Measurements from ENCODE around the gene ZNF678.
"Not testable (repeated sequence)": the region's sequence is repeated elsewhere in the genome, so short reads cannot be mapped to it uniquely, and the experiment has no call there.

Gene ZNF678

DNA sequence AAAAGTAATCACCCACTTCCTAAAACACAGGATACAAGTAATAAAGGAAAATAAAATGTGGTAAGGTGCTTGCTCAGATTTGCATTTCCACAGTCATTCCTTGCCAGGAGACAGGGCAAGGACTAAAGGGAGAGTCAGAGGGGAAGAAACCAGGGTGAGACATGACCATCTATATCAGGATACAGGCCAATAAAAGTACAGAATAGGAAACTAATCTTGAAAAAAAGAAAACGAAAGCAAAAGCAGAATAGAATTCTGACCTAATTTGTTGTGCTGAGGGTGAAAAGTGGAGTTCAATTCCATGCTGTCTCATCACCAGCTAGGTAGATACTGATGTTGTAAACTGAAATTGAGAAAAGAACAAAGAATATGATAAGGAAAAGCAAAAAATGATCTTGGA, 144.5 kb downstream of the ZNF678 start (continued):
- TF ChIP-seq, protein P1, sequence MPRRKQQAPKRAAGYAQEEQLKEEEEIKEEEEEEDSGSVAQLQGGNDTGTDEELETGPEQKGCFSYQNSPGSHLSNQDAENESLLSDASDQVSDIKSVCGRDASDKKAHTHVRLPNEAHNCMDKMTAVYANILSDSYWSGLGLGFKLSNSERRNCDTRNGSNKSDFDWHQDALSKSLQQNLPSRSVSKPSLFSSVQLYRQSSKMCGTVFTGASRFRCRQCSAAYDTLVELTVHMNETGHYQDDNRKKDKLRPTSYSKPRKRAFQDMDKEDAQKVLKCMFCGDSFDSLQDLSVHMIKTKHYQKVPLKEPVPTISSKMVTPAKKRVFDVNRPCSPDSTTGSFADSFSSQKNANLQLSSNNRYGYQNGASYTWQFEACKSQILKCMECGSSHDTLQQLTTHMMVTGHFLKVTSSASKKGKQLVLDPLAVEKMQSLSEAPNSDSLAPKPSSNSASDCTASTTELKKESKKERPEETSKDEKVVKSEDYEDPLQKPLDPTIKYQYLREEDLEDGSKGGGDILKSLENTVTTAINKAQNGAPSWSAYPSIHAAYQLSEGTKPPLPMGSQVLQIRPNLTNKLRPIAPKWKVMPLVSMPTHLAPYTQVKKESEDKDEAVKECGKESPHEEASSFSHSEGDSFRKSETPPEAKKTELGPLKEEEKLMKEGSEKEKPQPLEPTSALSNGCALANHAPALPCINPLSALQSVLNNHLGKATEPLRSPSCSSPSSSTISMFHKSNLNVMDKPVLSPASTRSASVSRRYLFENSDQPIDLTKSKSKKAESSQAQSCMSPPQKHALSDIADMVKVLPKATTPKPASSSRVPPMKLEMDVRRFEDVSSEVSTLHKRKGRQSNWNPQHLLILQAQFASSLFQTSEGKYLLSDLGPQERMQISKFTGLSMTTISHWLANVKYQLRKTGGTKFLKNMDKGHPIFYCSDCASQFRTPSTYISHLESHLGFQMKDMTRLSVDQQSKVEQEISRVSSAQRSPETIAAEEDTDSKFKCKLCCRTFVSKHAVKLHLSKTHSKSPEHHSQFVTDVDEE (CRISPR knock-in tag; IDR thresholded peaks at IDR 0.05) = no peak
- TF ChIP-seq, protein P2, sequence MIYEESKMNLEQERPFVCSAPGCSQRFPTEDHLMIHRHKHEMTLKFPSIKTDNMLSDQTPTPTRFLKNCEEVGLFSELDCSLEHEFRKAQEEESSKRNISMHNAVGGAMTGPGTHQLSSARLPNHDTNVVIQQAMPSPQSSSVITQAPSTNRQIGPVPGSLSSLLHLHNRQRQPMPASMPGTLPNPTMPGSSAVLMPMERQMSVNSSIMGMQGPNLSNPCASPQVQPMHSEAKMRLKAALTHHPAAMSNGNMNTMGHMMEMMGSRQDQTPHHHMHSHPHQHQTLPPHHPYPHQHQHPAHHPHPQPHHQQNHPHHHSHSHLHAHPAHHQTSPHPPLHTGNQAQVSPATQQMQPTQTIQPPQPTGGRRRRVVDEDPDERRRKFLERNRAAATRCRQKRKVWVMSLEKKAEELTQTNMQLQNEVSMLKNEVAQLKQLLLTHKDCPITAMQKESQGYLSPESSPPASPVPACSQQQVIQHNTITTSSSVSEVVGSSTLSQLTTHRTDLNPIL (CRISPR knock-in tag; IDR thresholded peaks at IDR 0.05; ENCODE audit: low read depth) = no peak
- no peak for TF ChIP-seq ZFP30 (CRISPR knock-in tag; IDR thresholded peaks at IDR 0.05)

DNA sequence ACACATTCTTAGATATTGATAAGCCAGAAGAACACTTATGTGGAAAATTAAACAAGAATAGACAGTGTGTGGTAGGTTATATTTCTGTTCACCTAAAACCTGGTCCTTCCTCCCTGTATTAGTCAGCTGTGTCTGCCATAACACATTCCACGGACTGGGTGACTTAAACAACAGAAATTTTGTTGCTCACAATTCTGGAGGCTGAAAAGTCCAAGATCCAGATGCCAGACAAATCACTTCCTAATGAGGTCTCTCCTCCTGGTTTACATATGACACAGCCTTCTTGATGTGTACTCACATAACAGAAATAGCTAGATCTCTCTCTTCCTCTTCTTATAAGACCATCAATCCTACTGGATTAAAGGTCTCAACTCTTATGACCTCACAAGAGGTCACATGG, 146.1 kb downstream of the ZNF678 start:
- no peak for ATAC-seq

DNA sequence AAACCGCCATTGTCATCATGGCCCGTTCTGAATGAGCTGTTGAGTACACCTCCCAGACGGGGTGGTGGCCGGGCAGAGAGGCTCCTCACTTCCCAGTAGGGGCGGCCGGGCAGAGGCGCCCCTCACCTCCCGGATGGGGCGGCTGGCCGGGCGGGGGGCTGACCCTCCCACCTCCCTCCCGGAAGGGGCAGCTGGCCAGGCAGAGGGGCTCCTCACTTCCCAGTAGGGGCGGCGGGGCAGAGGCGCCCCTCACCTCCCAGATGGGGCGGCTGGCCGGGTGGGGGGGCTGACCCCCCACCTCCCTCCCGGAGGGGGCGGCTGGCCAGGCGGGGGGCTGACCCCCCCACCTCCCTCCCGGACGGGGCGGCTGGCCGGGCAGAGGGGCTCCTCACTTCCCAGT, 147.1 kb downstream of the ZNF678 start:
- not testable (repeated sequence) for ATAC-seq

More for the DNA sequence above, 146.1 kb downstream of the ZNF678 start:
- TF ChIP-seq CSDC2 (CRISPR knock-in tag; IDR thresholded peaks at IDR 0.05) = no peak
- TF ChIP-seq, protein P1 (CRISPR knock-in tag; IDR thresholded peaks at IDR 0.05) = no peak

DNA sequence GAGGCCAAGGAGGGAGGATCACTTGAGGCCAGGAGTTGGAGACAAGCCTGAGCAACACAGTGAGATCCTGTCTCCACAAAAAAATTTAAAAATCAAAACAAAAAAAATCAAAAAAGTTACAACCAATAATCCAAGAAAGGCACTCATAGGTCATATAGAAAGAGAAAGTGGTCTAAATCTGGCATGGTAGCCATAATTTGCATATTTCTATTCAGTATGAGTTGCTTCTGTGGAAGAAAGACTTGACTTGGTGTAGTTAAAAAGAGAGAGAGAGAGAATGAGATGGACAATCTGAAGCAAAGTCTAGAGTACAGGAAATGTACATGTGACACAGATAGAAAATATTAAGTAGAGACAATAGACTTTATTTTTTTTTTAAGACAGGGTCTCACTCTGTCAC, 149.3 kb downstream of the ZNF678 start:
- TF ChIP-seq TOX (CRISPR knock-in tag; IDR thresholded peaks at IDR 0.05; ENCODE audit: borderline replicate concordance) (no peak), ZNF8 (CRISPR knock-in tag; IDR thresholded peaks at IDR 0.05) (no peak), OSR1 (CRISPR knock-in tag; IDR thresholded peaks at IDR 0.05) (no peak), TCF4 (CRISPR knock-in tag; IDR thresholded peaks at IDR 0.05; ENCODE audit: borderline replicate concordance) (no peak), ZFP30 (CRISPR knock-in tag; IDR thresholded peaks at IDR 0.05) (no peak), ZNF565 (CRISPR knock-in tag; conservative IDR thresholded peaks at IDR 0.05; ENCODE audit: low read depth) (no peak), ZFP3 (CRISPR knock-in tag; IDR thresholded peaks at IDR 0.05) (no peak), PPARA (CRISPR knock-in tag; IDR thresholded peaks at IDR 0.05; ENCODE audit: borderline replicate concordance) (no peak), BACH2 (CRISPR knock-in tag; IDR thresholded peaks at IDR 0.05; ENCODE audit: borderline replicate concordance) (no peak), SNAI2 (CRISPR knock-in tag; IDR thresholded peaks at IDR 0.05) (no peak), ISL1 (CRISPR knock-in tag; IDR thresholded peaks at IDR 0.05) (no peak), GLIS3 (CRISPR knock-in tag; IDR thresholded peaks at IDR 0.05) (no peak), ARNTL (CRISPR knock-in tag; IDR thresholded peaks at IDR 0.05; ENCODE audit: borderline replicate concordance, low read depth) (no peak), ESRRG (CRISPR knock-in tag; IDR thresholded peaks at IDR 0.05) (no peak), ZC3H10 (CRISPR knock-in tag; IDR thresholded peaks at IDR 0.05) (no peak), RARB (CRISPR knock-in tag; IDR thresholded peaks at IDR 0.05) (no peak)
- TF ChIP-seq, protein P3, sequence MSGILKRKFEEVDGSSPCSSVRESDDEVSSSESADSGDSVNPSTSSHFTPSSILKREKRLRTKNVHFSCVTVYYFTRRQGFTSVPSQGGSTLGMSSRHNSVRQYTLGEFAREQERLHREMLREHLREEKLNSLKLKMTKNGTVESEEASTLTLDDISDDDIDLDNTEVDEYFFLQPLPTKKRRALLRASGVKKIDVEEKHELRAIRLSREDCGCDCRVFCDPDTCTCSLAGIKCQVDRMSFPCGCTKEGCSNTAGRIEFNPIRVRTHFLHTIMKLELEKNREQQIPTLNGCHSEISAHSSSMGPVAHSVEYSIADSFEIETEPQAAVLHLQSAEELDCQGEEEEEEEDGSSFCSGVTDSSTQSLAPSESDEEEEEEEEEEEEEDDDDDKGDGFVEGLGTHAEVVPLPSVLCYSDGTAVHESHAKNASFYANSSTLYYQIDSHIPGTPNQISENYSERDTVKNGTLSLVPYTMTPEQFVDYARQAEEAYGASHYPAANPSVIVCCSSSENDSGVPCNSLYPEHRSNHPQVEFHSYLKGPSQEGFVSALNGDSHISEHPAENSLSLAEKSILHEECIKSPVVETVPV (CRISPR knock-in tag; IDR thresholded peaks at IDR 0.05) = no peak
- TF ChIP-seq, protein P1 (CRISPR knock-in tag; IDR thresholded peaks at IDR 0.05) = no peak
- TF ChIP-seq, protein P4, sequence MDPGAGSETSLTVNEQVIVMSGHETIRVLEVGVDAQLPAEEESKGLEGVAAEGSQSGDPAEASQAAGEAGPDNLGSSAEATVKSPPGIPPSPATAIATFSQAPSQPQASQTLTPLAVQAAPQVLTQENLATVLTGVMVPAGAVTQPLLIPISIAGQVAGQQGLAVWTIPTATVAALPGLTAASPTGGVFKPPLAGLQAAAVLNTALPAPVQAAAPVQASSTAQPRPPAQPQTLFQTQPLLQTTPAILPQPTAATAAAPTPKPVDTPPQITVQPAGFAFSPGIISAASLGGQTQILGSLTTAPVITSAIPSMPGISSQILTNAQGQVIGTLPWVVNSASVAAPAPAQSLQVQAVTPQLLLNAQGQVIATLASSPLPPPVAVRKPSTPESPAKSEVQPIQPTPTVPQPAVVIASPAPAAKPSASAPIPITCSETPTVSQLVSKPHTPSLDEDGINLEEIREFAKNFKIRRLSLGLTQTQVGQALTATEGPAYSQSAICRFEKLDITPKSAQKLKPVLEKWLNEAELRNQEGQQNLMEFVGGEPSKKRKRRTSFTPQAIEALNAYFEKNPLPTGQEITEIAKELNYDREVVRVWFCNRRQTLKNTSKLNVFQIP (CRISPR knock-in tag; IDR thresholded peaks at IDR 0.05; ENCODE audit: borderline replicate concordance, low read depth) = no peak
- TF ChIP-seq, protein P2 (CRISPR knock-in tag; IDR thresholded peaks at IDR 0.05; ENCODE audit: low read depth) = no peak
- no peak for ATAC-seq
